GM12865 (cell line): Measurements from ENCODE around the gene ROCK2.

ENCODE experiments used
- DNase-seq: peaks from one replicate; pipeline ENCODE4 v3.0.0; 2010; ENCODE audit warnings: low read depth
- H3K4me3 ChIP-seq: 2 replicates; pipeline ENCODE4 v1.5.1; 2011; ENCODE audit warnings: mild to moderate bottlenecking, low read depth, low read length, control low read depth
- CTCF ChIP-seq: IDR thresholded peaks from 2 replicates; pipeline ENCODE4 v1.5.1; 2011; ENCODE audit warnings: low read length, control low read depth, low read depth, inconsistent platforms; ENCODE audit not compliant: insufficient read depth; ENCODE audit errors: missing control alignments

ROCK2 gene

DNA sequence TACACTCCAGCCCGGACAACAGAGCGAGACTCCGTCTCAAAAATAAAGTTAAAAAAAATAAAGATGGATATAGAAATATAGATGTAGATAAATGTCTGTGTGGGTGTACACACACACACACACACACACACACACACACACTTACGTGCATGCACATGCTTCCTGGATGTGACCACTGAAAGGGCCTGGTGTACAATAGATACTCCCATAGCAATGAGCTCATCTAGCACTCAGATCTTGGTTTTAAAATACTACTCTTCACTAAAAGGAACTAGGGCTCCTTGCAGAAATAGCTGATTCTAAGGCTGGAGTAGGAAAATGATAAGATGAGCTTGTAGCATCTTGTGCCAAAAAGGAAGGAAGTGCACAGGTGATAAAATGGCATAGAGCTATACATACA lies 39.1 kb downstream of the ROCK2 start:
- TF ChIP-seq CTCF, result no peak
- peak; percentile 8 for DNase-seq

GRCh38 chr2:11304476-11304875 lies 40.0 kb downstream of the ROCK2 start:
- no peak overlapping the region for H3K4me3 ChIP-seq
- TF ChIP-seq CTCF, result no peak
- no peak for DNase-seq

More for the DNA sequence above, 39.1 kb downstream of the ROCK2 start:
- no peak overlapping the region for H3K4me3 ChIP-seq

DNA sequence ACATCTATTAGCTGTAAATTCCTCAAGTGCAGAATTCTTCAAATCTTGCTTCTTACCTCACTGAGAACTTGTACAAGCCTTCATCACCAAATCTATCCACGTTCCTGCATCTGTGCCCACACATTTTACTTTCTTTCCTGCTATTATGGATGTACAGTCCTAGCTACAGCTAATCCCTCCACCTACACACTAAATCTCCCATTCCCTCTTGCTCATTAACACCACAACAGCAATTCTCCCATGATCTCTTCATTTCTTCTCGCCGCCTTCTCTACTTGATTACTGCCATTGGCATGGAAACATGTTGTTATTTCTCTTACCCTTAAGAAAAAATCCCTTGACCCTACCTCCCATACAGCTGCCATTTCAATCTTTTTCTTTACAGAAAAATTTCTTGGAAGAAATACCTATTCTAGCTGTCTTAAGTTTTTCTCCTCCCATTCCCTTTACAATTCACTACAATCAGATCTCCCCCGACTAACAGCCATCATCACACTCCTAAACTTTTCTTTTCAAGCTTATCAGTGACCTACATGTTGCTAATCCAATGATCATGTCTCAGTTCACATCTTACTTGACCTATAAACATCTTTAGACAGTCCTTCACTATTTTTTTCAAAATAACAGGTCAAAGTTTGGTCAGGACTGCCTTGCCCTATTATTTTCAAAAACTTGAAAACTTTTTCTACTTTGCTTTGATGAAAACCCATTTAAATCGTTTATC lies 41.0 kb downstream of the ROCK2 start:
- DNase-seq, result no peak
- no peak for TF ChIP-seq CTCF
- H3K4me3 ChIP-seq, result no peak overlapping the region

GRCh38 chr2:11299439-11299838 lies 45.0 kb downstream of the ROCK2 start:
- no peak overlapping the region for H3K4me3 ChIP-seq
- no peak for DNase-seq
- no peak for TF ChIP-seq CTCF

- no peak for DNase-seq
- H3K4me3 ChIP-seq, result no peak overlapping the region
- no peak for TF ChIP-seq CTCF
These were observed 45.8 kb downstream of the ROCK2 start for GRCh38 chr2:11298592-11298991.

DNA sequence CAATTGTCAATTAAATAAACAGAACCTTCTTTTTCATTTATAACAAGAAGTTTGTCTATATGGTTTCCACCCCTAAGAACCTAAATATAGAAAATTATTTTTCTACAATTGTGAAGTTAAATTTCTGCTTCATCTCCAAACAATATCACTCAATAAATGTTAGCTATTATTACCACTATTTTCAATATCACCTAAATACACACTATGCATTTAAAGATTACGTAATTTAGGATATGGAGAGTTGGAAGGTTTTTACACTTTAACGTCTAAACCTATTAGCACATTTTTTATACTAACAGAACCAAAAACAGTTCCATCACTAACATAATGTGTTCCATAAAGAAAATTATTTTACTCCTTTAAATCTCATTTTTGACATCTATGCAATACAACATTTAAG lies 48.0 kb downstream of the ROCK2 start:
- TF ChIP-seq CTCF, result no peak
- H3K4me3 ChIP-seq, result no peak overlapping the region
- no peak for DNase-seq
